Measurements from ENCODE around the gene TMEM203. TPM values are rescaled to one million over a fixed set of nuclear protein-coding genes. Genes with fewer than 3 reads are reported as not detected.
A peak's percentile ranks its signal among the peaks of the same experiment; 100 is the strongest.
"Not testable (repeated sequence)": the region's sequence is repeated elsewhere in the genome, so short reads cannot be mapped to it uniquely, and the experiment has no call there.

Gene TMEM203
- total RNA-seq, 2 donors from 2014 or later = 35.3 to 47.8 TPM

- H3K4me1 ChIP-seq (replicated peaks) = peaks cover 9% of the 10 kb centered on the region
- H3K27ac ChIP-seq = no peak overlapping the region
Measured at GRCh38 chr9:137243626-137244485, 38.4 kb upstream of the TMEM203 start.

DNA sequence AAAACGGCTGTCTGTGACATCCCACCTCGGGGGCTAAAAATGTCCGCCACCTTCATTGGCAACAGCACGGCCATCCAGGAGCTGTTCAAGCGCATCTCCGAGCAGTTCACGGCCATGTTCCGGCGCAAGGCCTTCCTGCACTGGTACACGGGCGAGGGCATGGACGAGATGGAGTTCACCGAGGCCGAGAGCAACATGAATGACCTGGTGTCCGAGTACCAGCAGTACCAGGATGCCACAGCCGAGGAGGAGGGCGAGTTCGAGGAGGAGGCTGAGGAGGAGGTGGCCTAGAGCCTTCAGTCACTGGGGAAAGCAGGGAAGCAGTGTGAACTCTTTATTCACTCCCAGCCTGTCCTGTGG, 37.8 kb upstream of the TMEM203 start:
- peaks cover 0 to 11% of the 10 kb centered on the region in 2 donors for H3K36me3 ChIP-seq
- intact Hi-C loops (cut with DNase I); H3K9me3 ChIP-seq; H3K27ac ChIP-seq; H3K4me3 ChIP-seq; H3K27me3 ChIP-seq (replicated peaks; ENCODE audit: insufficient read depth); DNase-seq (ENCODE audit: low spot score): not testable (repeated sequence)
- peaks cover 13% of the 10 kb centered on the region for H3K4me1 ChIP-seq (replicated peaks)
- 94% methylated on average over 18 of the region's 18 CpGs for WGBS

More at GRCh38 chr9:137243626-137244485, 38.4 kb upstream of the TMEM203 start:
- intact Hi-C loops (cut with DNase I) = no loop called here
- H3K27me3 ChIP-seq (replicated peaks; ENCODE audit: insufficient read depth) = no peaks in the 10 kb centered on the region
- TF ChIP-seq POLR2AphosphoS5 (IDR thresholded peaks at IDR 0.05) (no peak), POLR2A (IDR thresholded peaks at IDR 0.05) (no peak), CTCF (IDR thresholded peaks at IDR 0.05) (no peak)
- no peak for DNase-seq (ENCODE audit: low spot score)
- H3K9me3 ChIP-seq = no peaks in the 10 kb centered on the region
- 77% methylated on average over 15 of the region's 15 CpGs for WGBS
- H3K4me3 ChIP-seq = no peak overlapping the region
- peaks cover 0 to 11% of the 10 kb centered on the region in 2 donors for H3K36me3 ChIP-seq

- TF ChIP-seq CTCF (IDR thresholded peaks at IDR 0.05) (no peak), POLR2A (IDR thresholded peaks at IDR 0.05) (no peak), POLR2AphosphoS5 (IDR thresholded peaks at IDR 0.05) (no peak)
- H3K4me1 ChIP-seq (replicated peaks) = peaks cover 19% of the 10 kb centered on the region
- DNase-seq (ENCODE audit: low spot score) = no peak
- intact Hi-C loops (cut with DNase I) = no loop called here
- peaks cover 0 to 11% of the 10 kb centered on the region in 2 donors for H3K36me3 ChIP-seq
- WGBS = 71% methylated on average over 35 of the region's 36 CpGs
- no peaks in the 10 kb centered on the region for H3K27me3 ChIP-seq (replicated peaks; ENCODE audit: insufficient read depth)
- no peaks in the 10 kb centered on the region for H3K9me3 ChIP-seq
- H3K27ac ChIP-seq = peak overlapping the region; percentile 86 to 92
- H3K4me3 ChIP-seq = peak overlapping the region; percentile 73 to 81
Measured at GRCh38 chr9:137242269-137243203, 37.1 kb upstream of the TMEM203 start.

DNA sequence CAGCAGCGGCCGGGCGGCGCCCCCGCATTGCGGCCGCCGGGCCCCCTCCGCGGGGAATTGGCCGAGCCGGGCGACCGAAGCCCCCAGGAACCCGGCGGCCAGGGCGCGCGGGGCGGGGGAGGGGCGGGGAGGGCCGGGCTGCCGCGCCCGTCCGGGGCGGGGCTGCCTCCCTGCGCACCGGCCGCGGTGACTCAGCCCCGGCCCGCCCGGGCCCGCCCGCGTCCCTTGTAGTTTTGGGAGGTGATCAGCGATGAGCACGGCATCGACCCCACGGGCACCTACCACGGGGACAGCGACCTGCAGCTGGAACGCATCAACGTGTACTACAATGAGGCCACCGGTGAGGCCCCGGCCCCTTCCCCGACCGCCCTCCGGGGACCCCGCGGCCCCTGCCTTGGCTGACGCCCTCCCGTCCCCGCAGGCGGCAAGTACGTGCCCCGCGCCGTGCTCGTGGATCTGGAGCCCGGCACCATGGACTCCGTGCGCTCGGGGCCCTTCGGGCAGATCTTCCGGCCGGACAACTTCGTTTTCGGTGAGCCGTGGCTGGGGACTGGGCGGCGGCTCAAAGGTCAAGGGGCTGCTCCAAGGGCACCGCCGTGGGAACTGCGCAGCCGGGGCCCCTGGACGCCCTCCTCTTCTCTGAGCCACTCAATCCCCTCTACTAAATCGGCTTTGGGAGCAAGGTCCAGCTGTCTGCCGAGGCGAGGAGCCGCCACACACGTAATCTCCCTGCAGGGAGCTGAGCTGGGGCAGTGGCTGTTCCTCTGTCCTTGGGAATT, 36.2 kb upstream of the TMEM203 start:
- Histone ChIP-seq H3K4me3 (peak overlapping the region; percentile 73 to 81), H3K4me1 (replicated peaks) (peaks cover 27% of the 10 kb centered on the region), H3K9me3 (no peaks in the 10 kb centered on the region), H3K36me3 (peaks cover 0 to 11% of the 10 kb centered on the region in 2 donors), H3K27ac (peak overlapping the region; percentile 86 to 92), H3K27me3 (replicated peaks; ENCODE audit: insufficient read depth) (no peaks in the 10 kb centered on the region)
- no peak for DNase-seq (ENCODE audit: low spot score)
- WGBS = under 1% methylated on average over 57 of the region's 83 CpGs
- intact Hi-C loops (cut with DNase I) = loop anchor here (2.0 kb wide), 1 partner anchor 13 kb away; the partner anchor contains the start of gene NELFB
- TF ChIP-seq CTCF (IDR thresholded peaks at IDR 0.05) (no peak), POLR2AphosphoS5 (IDR thresholded peaks at IDR 0.05) (no peak), POLR2A (IDR thresholded peaks at IDR 0.05) (no peak)
